IPS-NIHi7 (cell line): ENCODE data around the gene UBE4B.
"Not testable (repeated sequence)": the region's sequence is repeated elsewhere in the genome, so short reads cannot be mapped to it uniquely, and the experiment has no call there.

ENCODE experiments used
- DNase-seq: peaks from one replicate; pipeline ENCODE4 v3.0.0; 2012; ENCODE audit warnings: mixed read lengths; ENCODE audit errors: extremely low spot score

The UBE4B gene

GRCh38 chr1:10032590-10033358, at the start of gene UBE4B:
UBE4B (plus strand) TSS chr1:10032958; CDS start chr1:10033671, 713 bp downstream.
- peak; percentile 98 for DNase-seq

- no peak for DNase-seq
Measured at GRCh38 chr1:9984253-9984652, 48.5 kb upstream of the UBE4B start.

GRCh38 chr1:9985001-9985400, 47.8 kb upstream of the UBE4B start:
- no peak for DNase-seq

GRCh38 chr1:9989773-9990172, 43.0 kb upstream of the UBE4B start:
- DNase-seq, result no peak

- DNase-seq, result no peak
Measured at GRCh38 chr1:9990944-9991343, 41.8 kb upstream of the UBE4B start.

GRCh38 chr1:9992910-9993309, 39.8 kb upstream of the UBE4B start:
- no peak for DNase-seq

- no peak for DNase-seq
Measured at GRCh38 chr1:9993561-9994075, 39.1 kb upstream of the UBE4B start.

- DNase-seq, result peak; percentile 67
Measured at GRCh38 chr1:9996624-9997582, 35.9 kb upstream of the UBE4B start, which contains the start of gene RBP7. RBP7 (plus strand) TSS chr1:9997228; CDS start chr1:9997259, 31 bp downstream.

GRCh38 chr1:10001016-10001665, 31.6 kb upstream of the UBE4B start:
- no peak for DNase-seq

- not testable (repeated sequence) for DNase-seq
Measured at GRCh38 chr1:10005248-10005647, 27.5 kb upstream of the UBE4B start.

GRCh38 chr1:10007169-10007568, 25.6 kb upstream of the UBE4B start:
- no peak for DNase-seq

GRCh38 chr1:10014016-10014415, 18.7 kb upstream of the UBE4B start:
- no peak for DNase-seq

- no peak for DNase-seq
Measured at GRCh38 chr1:10019561-10019960, 13.2 kb upstream of the UBE4B start.

- DNase-seq, result no peak
Measured at GRCh38 chr1:10020086-10020485, 12.7 kb upstream of the UBE4B start.

- DNase-seq, result not testable (repeated sequence)
Measured at GRCh38 chr1:10020678-10021077, 12.1 kb upstream of the UBE4B start.

- not testable (repeated sequence) for DNase-seq
Measured at GRCh38 chr1:10021992-10022391, 10.8 kb upstream of the UBE4B start.

GRCh38 chr1:10022656-10023055, 10.1 kb upstream of the UBE4B start:
- no peak for DNase-seq

- DNase-seq, result no peak
Measured at GRCh38 chr1:10025354-10025753, 7.4 kb upstream of the UBE4B start.

GRCh38 chr1:10027027-10027426, 5.7 kb upstream of the UBE4B start:
- DNase-seq, result no peak

- DNase-seq, result not testable (repeated sequence)
Measured at GRCh38 chr1:10028956-10029500, 3.7 kb upstream of the UBE4B start.

- no peak for DNase-seq
Measured at GRCh38 chr1:10031461-10031860, 1.3 kb upstream of the UBE4B start.
